ENCODE measurements around the gene ZFHX3. TPM values are rescaled to one million over a fixed set of nuclear protein-coding genes. Genes with fewer than 3 reads are reported as not detected.
"Not testable (repeated sequence)": the region's sequence is repeated elsewhere in the genome, so short reads cannot be mapped to it uniquely, and the experiment has no call there.

ZFHX3 gene
- total RNA-seq, 2 donors from 2014 or later, result 11.9 to 12.6 TPM

GRCh38 chr16:73016488-73016830 lies 31.5 kb downstream of the ZFHX3 start:
- ATAC-seq, result no peak
- intact Hi-C loops (cut with DNase I), result no loop called here
- no peak for DNase-seq

GRCh38 chr16:73015612-73016487 lies 32.1 kb downstream of the ZFHX3 start:
- ATAC-seq (no peak), DNase-seq (no peak)
- intact Hi-C loops (cut with DNase I), result no loop called here

DNA sequence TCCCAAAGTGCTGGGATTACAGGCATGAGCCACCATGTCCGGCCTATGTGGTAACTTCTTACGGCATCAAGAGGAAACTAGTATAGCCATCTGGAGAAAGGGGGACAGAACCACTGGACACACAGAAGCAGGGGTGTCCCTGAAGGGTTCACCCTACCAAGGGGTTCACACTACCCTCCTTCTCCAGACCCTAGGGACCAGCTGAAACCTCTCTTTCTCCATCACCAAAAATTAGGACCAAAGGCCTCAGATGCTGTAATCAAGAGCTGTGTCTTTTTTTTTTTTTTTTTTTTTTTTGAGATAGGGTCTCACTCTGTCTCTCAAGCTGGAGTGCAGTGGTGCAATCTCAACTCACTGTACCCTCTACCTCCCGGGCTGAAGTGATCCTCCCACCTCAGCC lies 33.2 kb downstream of the ZFHX3 start:
- no peak for DNase-seq
- no peak for ATAC-seq
- intact Hi-C loops (cut with DNase I), result no loop called here

DNA sequence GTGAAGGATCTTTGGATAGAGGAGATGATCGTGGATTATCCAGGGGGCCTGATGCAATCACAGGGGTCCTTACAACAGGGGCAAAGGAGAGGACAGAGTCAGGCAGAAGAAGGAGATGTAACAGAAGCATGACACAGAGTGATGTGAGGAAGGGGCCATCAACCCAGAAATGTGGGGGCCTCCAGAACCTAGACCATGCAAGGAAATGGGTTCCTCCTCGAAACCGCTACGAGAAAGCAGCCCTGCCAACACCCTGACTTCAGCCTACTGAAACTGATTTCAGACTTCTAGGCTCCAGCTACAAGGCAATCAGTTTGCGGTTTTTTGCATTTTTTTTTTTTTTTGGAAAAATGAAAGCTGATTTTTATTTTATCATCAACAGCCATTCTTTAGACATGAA lies 34.0 kb downstream of the ZFHX3 start:
- ATAC-seq, result no peak
- no peak for DNase-seq
- intact Hi-C loops (cut with DNase I), result no loop called here

DNA sequence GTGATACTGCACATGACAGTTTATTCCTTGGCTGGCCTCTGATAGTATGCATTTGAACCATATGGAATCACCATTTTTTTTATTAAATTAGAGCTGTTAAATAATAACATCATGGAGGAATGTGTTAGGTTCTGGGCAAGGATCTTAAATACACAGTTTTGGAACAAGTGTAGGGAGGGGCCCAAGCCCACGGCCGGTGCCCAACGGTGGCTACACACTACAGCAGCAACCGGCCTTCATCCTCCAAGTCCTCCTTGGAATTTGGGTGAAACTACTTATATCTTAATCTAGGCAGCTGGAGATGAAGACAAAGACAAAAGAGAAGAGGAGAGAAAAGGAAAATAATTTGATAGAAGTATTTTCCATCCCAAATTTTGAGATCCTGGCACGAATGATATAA lies 35.6 kb downstream of the ZFHX3 start:
- no peak for DNase-seq
- intact Hi-C loops (cut with DNase I), result no loop called here

DNA sequence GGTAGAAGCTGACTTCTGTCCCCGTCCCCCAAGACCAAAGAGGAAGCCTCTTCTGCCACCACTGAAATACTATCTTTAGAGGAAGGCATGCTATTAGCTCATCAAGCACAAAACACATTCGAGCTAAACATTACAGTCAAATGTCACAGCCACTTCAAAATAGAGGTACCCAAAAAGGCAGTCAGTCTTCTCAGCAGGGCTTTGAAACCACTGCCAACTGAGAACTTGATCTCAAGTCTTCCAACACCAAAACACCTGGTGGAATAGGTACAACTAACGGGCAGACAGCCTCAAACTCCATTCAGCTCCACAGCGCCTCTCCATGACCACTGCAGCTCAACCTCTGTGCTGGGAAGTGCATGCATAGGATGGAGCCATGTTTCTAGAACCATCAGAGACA lies 36.0 kb downstream of the ZFHX3 start:
- intact Hi-C loops (cut with DNase I), result no loop called here
- DNase-seq, result no peak
- ATAC-seq, result peak in 1 of 2 donors; percentile 32

More for the DNA sequence above, 35.6 kb downstream of the ZFHX3 start:
- ATAC-seq, result no peak

GRCh38 chr16:73010150-73010676 lies 37.7 kb downstream of the ZFHX3 start:
- DNase-seq (peak; percentile 20), ATAC-seq (peak in 1 of 2 donors; percentile 51)
- intact Hi-C loops (cut with DNase I), result no loop called here

- ATAC-seq; intact Hi-C loops (cut with DNase I): not testable (repeated sequence)
- DNase-seq, result peak; percentile 9
Observed at GRCh38 chr16:73009710-73010109, 38.2 kb downstream of the ZFHX3 start.

DNA sequence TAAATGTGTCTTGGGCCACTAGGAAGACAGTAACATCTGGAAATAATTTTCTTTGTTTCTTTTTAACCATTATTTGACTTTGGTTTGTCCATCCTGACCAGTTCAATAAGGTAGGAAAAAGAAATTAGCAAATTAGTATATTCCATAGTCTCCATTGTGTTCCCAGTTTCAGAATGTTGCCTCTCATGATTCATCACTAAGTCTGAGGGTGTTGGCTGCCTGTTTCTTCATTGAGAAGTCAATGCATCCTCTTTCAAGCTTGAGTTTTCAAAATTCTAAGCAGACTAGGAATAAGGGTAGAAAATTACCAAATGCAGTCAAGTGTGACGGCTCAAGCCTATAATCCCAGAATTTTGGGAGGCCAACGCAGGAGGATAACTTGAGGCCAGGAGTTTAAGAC lies 41.9 kb downstream of the ZFHX3 start:
- intact Hi-C loops (cut with DNase I), result no loop called here
- ATAC-seq (no peak), DNase-seq (no peak)

- DNase-seq (no peak), ATAC-seq (no peak)
- intact Hi-C loops (cut with DNase I), result no loop called here
Observed at GRCh38 chr16:73002866-73003265, 45.1 kb downstream of the ZFHX3 start.

GRCh38 chr16:73000907-73001521 lies 46.9 kb downstream of the ZFHX3 start:
- DNase-seq, result peak; percentile 12
- ATAC-seq, result peak in 1 of 2 donors; percentile 7
- intact Hi-C loops (cut with DNase I), result no loop called here

- ATAC-seq, result peak; percentile 68 to 77
- intact Hi-C loops (cut with DNase I), result no loop called here
- DNase-seq, result peak; percentile 59
Observed at GRCh38 chr16:73000020-73000906, 47.7 kb downstream of the ZFHX3 start.

- no peak for ATAC-seq
- intact Hi-C loops (cut with DNase I), result no loop called here
Observed at GRCh38 chr16:72999541-73000019, 48.3 kb downstream of the ZFHX3 start.

DNA sequence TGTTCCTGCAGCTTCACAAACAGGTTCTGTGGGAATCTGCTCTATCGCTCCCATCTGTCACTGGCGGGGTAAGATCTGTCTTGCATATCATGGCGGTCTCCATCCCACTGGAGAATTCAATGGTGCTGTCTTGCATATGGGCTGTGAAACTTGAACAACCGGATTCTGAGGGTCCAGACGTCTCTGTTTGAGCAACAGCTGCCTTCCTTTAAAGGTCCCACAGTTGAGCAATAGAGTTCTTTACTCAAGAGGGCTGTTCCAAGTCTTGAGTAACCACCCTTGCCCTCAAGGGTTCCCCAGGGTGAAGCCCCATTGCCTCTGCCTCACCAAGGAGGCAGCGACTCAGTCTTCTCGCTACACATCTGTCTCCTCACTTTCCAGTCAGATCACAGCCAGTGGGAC lies 50.8 kb downstream of the ZFHX3 start:
- intact Hi-C loops (cut with DNase I), result no loop called here
- ATAC-seq (peak in 1 of 2 donors; percentile 38), DNase-seq (no peak)

More at GRCh38 chr16:72999541-73000019, 48.3 kb downstream of the ZFHX3 start:
- DNase-seq, result no peak

DNA sequence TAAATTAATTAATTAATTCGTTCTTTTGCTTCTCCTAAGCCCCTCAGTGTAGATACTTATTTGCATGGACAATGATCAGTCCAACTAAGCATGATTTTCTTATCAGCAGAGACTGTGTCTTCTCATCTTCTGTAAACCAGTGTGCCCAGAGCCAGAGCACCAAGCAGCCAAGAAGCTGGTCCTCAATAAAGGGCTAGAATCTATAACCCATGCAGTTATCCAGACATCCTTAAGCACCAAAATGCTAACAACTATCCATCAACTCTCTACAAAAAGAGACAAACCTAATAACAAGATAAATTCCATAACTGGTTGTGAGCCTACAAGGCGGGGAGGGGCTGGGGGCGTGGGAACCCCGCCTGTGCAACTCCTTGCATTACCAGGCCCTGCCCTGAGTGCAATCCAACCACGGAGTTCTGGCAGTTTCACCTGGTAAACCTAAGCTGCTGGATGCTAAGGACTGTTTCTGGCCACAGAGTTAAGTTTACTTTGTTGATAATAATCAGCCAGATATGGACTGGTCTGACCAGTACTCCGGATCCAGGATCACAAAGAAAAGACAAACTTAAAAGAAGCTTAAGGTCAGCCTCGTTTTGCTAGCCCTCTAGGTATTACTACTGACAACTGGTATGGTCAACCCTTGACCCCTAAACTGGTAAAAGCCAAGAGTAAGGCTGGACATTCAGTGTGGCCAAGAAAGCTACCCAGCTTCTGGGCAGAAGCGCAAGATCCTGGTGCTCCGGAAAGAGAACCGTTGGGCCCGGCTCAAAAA lies 51.5 kb downstream of the ZFHX3 start:
- DNase-seq, result no peak
- no peak for ATAC-seq
- intact Hi-C loops (cut with DNase I), result no loop called here

DNA sequence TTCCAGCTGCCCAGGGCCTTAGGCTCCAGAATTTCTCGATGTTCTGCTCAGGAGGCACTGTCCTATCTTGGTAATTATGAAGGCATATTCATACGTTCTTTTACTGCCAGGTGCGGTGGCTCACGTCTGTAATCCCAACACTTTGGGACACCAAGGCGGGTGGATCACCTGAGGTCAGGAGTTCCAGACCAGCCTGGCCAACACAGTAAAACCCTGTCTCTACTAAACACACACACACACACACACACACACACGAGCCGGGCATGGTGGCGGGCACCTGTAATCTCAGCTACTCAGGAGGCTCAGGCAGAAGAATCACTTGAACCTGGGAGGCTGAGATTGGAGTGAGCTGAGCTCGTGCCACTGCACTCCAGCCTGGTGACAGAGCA lies 52.1 kb downstream of the ZFHX3 start:
- DNase-seq; intact Hi-C loops (cut with DNase I); ATAC-seq: not testable (repeated sequence)

DNA sequence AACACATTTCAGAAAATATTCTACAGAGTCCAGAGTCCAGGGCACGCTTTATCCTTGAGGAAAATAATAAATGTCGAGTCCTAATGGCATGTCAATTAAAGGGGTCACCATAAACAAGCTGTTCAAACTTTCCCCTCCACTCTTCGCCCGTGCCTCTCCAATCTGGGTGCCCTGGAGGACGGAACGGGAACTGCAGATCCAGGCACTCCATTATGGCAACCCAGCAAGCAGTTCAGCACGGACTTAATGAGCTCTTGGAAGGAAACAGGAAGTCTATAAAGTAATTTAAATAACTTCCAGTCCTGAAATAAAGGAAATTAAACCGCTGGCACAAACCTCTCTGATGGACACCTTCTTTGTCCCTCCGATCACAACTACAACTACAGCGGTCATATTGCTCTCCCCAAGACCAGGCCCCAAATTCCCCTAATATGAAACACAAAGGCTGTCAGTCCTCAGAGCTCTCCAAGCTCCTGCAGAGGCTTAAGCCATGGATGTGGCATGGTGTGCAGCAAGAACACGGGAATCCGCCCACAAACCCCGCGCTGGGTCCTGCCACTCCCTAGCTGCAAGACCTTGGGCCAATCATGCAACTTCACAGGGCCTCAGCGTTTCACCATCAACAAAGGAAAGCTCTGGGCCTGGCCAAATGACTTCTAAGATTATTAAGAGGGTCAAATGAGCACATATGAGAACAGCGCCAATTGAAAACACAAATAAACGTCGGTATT lies 52.6 kb downstream of the ZFHX3 start:
- DNase-seq, result no peak
- no peak for ATAC-seq
- intact Hi-C loops (cut with DNase I), result no loop called here

DNA sequence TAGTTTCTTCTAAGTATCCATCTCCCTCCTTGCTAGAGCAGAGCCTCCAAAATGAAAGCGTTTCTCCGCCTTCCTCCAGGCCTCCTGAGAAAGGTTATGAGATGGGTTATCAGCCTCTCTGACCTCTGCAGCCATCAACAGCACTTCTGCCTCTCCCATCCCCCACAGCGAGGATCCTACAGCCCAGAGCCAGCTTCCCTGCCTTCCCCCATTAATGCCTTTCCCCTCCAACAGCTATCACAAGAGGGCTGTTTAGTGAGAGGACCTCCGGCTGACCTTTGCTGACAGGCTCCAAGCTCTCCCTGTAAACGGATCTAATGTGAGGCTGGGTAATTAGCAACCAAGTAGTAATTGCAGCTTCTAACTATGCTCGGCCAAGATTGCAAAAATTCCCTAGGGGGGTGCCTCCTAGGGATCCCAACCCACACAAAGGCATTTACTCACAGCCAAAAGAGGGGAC lies 55.8 kb downstream of the ZFHX3 start:
- intact Hi-C loops (cut with DNase I), result no loop called here
- DNase-seq, result no peak
- ATAC-seq, result no peak
